ENCODE measurements around the gene ATP8B3. TPM values are rescaled to one million over a fixed set of nuclear protein-coding genes. Genes with fewer than 3 reads are reported as not detected.

The ATP8B3 gene
- total and polyA plus RNA-seq, 9 of the 15 experiments (the other 6 are each of a cell fraction or from before 2014, with no cell fraction given): 1.2 to 12.3 (median 3.8) TPM

- FAIRE-seq: no peak
- CTCF ChIA-PET (ENCODE audit: low intra/inter-chr PET ratio): interaction anchor here (0.6 kb wide), 1 partner anchor 244 kb away, joined by 4 read pairs; no protein-coding TSS in a partner anchor
Measured at GRCh38 chr19:1832046-1832663, 20.1 kb upstream of the ATP8B3 start.

GRCh38 chr19:1830978-1831377, 18.9 kb upstream of the ATP8B3 start:
- DNase-seq (ENCODE audit: extremely low read depth in 1 of 4, low spot score in 3 of 4) (no peak), FAIRE-seq (no peak), ATAC-seq (no peak)
- Histone ChIP-seq H3K36me3 (ENCODE audit: control insufficient read depth, insufficient read depth, low read length) (peaks cover 69% of the 10 kb centered on the region; the same call in 2 of the 3 replicates), H3K27ac (ENCODE audit: extremely low read depth, low read depth, low read length) (no peak overlapping the region; the same call in 2 of the 3 replicates), H3K27me3 (ENCODE audit: control insufficient read depth in 2 of 2, insufficient read depth in 2 of 2, low read length in 2 of 2) (no peaks in the 10 kb centered on the region), H3K4me1 (replicated peaks in 1 of 2; ENCODE audit: control insufficient read depth in 2 of 2, insufficient read depth in 2 of 2, low read length in 2 of 2) (peaks cover 11 to 73% of the 10 kb centered on the region in 2 experiments), H4K20me1 (replicated peaks; ENCODE audit: control insufficient read depth, insufficient read depth, low read length) (no peaks in the 10 kb centered on the region; the same call in 1 of the 2 replicates), H3K79me2 (ENCODE audit: control insufficient read depth, insufficient read depth, low read length) (peaks cover 68% of the 10 kb centered on the region), H3K4me3 (no peak overlapping the region), H3K9ac (ENCODE audit: insufficient read depth in 1 of 2, low read depth in 2 of 2, low read length in 2 of 2) (no peak overlapping the region; a peak in 1 of 4 replicates), H2AFZ (ENCODE audit: low read depth, low read length) (no peak overlapping the region), H3K4me2 (ENCODE audit: insufficient read depth, low read length) (no peak overlapping the region), H3K9me3 (replicated peaks; ENCODE audit: control insufficient read depth, insufficient read depth, low read depth, low read length) (no peaks in the 10 kb centered on the region), H3K9me1 (ENCODE audit: control insufficient read depth, insufficient read depth, low read length) (no peaks in the 10 kb centered on the region)
- ChIA-PET CTCF (ENCODE audit: low intra/inter-chr PET ratio) (no interaction called here), POLR2A (interaction anchor here (0.6 to 1.9 kb wide), 4 partner anchors 9 to 14 kb away, joined by 3 to 9 read pairs (median 3); no protein-coding TSS in a partner anchor)
- in situ Hi-C loops (cut with MboI) (no loop called here), intact Hi-C loops (cut with micrococcal nuclease) (no loop called here)
- TF ChIP-seq ETS1 (conservative IDR thresholded peaks at IDR 0.05; ENCODE audit: control insufficient read depth, low read depth, low read length) (no peak), POLR2G (IDR thresholded peaks at IDR 0.05; ENCODE audit: low read depth, low read length) (0 out of 2 replicates have a peak, but pooled peaks have one; percentile 6), RB1 (IDR thresholded peaks at IDR 0.05; ENCODE audit: low read depth) (no peak), RHOXF2B (CRISPR knock-in tag; conservative IDR thresholded peaks at IDR 0.05) (no peak), CTCF (IDR thresholded peaks at IDR 0.05 in 2 of 3, conservative IDR thresholded peaks at IDR 0.05 in 1 of 3; ENCODE audit: insufficient read depth in 2 of 3, low read depth in 1 of 3, low read length in 3 of 3) (no peak), POLR2A (conservative IDR thresholded peaks at IDR 0.05) (0 out of 2 replicates have a peak, but pooled peaks have one; percentile 16)
- 63% methylated on average over 8 of the region's 11 CpGs for WGBS (ENCODE audit: insufficient coverage, low coverage, missing lambda C conversion rate)
- no TSS peak for BruUV-seq (replicated peaks)

More at GRCh38 chr19:1832046-1832663, 20.1 kb upstream of the ATP8B3 start:
- H3K9ac ChIP-seq (ENCODE audit: insufficient read depth in 1 of 2, low read depth in 2 of 2, low read length in 2 of 2): peak overlapping the region in 1 of 2 experiments; percentile 43; a peak in 2 of 4 replicates
- no TSS peak for BruUV-seq (replicated peaks)
- H3K27ac ChIP-seq (ENCODE audit: extremely low read depth, low read depth, low read length): no peak overlapping the region
- intact Hi-C loops (cut with micrococcal nuclease): no loop called here
- 89% methylated on average over 19 of the region's 26 CpGs for WGBS (ENCODE audit: insufficient coverage, low coverage, missing lambda C conversion rate)
- H3K79me2 ChIP-seq (ENCODE audit: control insufficient read depth, insufficient read depth, low read length): peaks cover 72% of the 10 kb centered on the region
- DNase-seq (ENCODE audit: extremely low read depth in 1 of 4, low spot score in 3 of 4) (no peak), ATAC-seq (no peak)
- H3K9me3 ChIP-seq (replicated peaks; ENCODE audit: control insufficient read depth, insufficient read depth, low read depth, low read length): no peaks in the 10 kb centered on the region
- no peaks in the 10 kb centered on the region; the same call in 1 of the 2 replicates for H4K20me1 ChIP-seq (replicated peaks; ENCODE audit: control insufficient read depth, insufficient read depth, low read length)
- H3K4me2 ChIP-seq (ENCODE audit: insufficient read depth, low read length): no peak overlapping the region
- H3K4me3 ChIP-seq: no peak overlapping the region
- peaks cover 22 to 73% of the 10 kb centered on the region in 2 experiments for H3K4me1 ChIP-seq (replicated peaks in 1 of 2; ENCODE audit: control insufficient read depth in 2 of 2, insufficient read depth in 2 of 2, low read length in 2 of 2)
- in situ Hi-C loops (cut with MboI): no loop called here
- TF ChIP-seq POLR2G (IDR thresholded peaks at IDR 0.05; ENCODE audit: low read depth, low read length) (peak; percentile 56), NFXL1 (CRISPR knock-in tag; IDR thresholded peaks at IDR 0.05) (no peak)
- H3K36me3 ChIP-seq (ENCODE audit: control insufficient read depth, insufficient read depth, low read length): peaks cover 69% of the 10 kb centered on the region; the same call in 2 of the 3 replicates
- no peaks in the 10 kb centered on the region for H3K27me3 ChIP-seq (ENCODE audit: control insufficient read depth in 2 of 2, insufficient read depth in 2 of 2, low read length in 2 of 2)
- POLR2A ChIA-PET: interaction anchor here (0.7 to 1.4 kb wide), 2 partner anchors 9 to 13 kb away, joined by 3 to 5 read pairs; no protein-coding TSS in a partner anchor
- H3K9me1 ChIP-seq (ENCODE audit: control insufficient read depth, insufficient read depth, low read length): no peaks in the 10 kb centered on the region
- H2AFZ ChIP-seq (ENCODE audit: low read depth, low read length): no peak overlapping the region
